ENCODE results near the gene HCAR2.
"Not testable (repeated sequence)": the region's sequence is repeated elsewhere in the genome, so short reads cannot be mapped to it uniquely, and the experiment has no call there.

Gene HCAR2

GRCh38 chr12:122702890-122703611, at the start of gene HCAR2:
TSS of gene HCAR2 (minus strand) at chr12:122703357. CDS start at chr12:122703283, 74 bp downstream.
- H3K4me3 ChIP-seq (replicated peaks in 1 of 2; ENCODE audit: low read depth in 2 of 2, low read length in 2 of 2), result not testable (repeated sequence)
- peak in 1 of 2 donors; percentile 61 for DNase-seq (ENCODE audit: low read depth in 2 of 2)

- TF ChIP-seq, protein P1, sequence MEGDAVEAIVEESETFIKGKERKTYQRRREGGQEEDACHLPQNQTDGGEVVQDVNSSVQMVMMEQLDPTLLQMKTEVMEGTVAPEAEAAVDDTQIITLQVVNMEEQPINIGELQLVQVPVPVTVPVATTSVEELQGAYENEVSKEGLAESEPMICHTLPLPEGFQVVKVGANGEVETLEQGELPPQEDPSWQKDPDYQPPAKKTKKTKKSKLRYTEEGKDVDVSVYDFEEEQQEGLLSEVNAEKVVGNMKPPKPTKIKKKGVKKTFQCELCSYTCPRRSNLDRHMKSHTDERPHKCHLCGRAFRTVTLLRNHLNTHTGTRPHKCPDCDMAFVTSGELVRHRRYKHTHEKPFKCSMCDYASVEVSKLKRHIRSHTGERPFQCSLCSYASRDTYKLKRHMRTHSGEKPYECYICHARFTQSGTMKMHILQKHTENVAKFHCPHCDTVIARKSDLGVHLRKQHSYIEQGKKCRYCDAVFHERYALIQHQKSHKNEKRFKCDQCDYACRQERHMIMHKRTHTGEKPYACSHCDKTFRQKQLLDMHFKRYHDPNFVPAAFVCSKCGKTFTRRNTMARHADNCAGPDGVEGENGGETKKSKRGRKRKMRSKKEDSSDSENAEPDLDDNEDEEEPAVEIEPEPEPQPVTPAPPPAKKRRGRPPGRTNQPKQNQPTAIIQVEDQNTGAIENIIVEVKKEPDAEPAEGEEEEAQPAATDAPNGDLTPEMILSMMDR (IDR thresholded peaks at IDR 0.05; ENCODE audit: low read depth, low read length), result peak; percentile 81
- DNase-seq (ENCODE audit: low read depth in 2 of 2), result peak; percentile 97 to 99
- H3K4me3 ChIP-seq (replicated peaks in 1 of 2; ENCODE audit: low read depth in 2 of 2, low read length in 2 of 2), result peak within 1 kb of the TSS; percentile 88 to 93
These were observed 49.5 kb upstream of the HCAR2 start, which contains the start of gene DENR for GRCh38 chr12:122752464-122753318. TSS of gene DENR (plus strand) at chr12:122752824. CDS start at chr12:122753702, 878 bp downstream.

DNA sequence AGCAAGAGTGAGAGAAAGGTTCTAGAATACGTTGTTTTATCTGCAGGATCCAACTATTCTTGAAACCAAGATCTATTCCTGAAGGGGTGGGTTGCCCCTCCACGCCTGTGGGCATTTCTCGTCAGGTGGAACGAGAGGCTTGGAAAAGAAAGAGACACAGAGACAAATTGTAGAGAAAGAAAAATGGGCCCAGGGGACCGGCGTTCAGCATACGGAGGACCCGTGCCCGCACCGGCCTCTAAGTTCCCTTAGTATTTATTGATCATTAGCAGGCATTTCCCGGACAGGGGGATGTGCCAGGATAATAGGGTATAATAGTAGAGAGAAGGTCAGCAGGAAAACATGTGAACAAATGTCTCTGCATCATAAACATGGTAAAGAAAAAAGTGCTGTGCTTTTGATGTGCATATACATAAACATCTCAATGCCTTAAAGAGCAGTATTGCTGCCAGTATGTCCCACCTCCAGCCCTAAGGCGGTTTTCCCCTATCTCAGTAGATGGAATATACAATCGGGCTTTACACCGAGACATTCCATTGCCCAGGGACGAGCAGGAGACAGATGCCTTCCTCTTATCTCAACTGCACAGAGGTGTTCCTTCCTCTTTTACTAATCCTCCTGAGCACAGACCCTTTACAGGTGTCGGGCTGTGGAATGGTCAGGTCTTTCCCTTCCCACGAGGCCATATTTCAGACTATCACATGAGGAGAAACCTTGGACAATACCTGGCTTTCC, 47.8 kb upstream of the HCAR2 start:
- not testable (repeated sequence) for DNase-seq (ENCODE audit: low read depth in 2 of 2); H3K4me3 ChIP-seq (replicated peaks in 1 of 2; ENCODE audit: low read depth in 2 of 2, low read length in 2 of 2)

DNA sequence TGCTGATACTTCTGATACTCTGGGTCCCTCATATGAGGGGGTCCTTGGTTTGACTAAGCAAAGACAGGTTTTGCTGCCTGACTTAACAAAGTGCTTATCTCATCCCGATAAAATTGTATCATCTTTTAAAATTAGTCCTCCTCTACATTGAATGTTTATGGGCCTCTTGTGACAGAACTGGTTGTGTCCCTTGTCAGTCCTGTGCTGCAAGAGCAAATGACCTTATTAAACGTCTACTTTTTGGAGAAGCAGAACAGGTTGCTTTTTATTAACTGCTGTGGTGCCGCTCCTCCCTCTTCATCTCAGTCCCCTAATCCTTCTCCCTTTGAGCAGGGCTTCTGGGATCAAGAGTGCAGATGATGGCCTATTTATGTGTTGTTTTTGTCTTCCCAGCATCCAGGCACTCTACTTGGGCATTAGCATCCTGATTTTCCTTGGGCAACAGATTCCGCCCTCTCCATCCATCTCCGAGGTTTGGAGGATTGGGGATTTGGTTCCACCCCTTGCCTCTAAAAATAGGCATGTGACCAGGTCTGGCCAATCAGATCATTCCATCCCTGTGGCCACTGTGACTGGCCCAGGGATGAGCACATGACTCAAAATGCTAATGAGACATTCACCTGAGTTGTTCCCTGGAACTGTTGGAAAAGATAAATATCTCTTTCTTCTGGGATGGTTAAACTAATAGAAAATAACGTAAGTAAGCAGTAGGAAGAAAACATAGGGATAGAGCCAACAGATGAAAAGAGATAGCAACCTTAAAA, 46.6 kb upstream of the HCAR2 start:
- DNase-seq (ENCODE audit: low read depth in 2 of 2), result peak in 1 of 2 donors; percentile 9
- TF ChIP-seq, protein P1 (IDR thresholded peaks at IDR 0.05; ENCODE audit: low read depth, low read length), result no peak

GRCh38 chr12:122747224-122748135, 44.3 kb upstream of the HCAR2 start:
- TF ChIP-seq, protein P1 (IDR thresholded peaks at IDR 0.05; ENCODE audit: low read depth, low read length), result no peak
- DNase-seq (ENCODE audit: low read depth in 2 of 2), result no peak
- no peak overlapping the region for H3K4me3 ChIP-seq (replicated peaks in 1 of 2; ENCODE audit: low read depth in 2 of 2, low read length in 2 of 2)

More for the DNA sequence above, 46.6 kb upstream of the HCAR2 start:
- no peak overlapping the region for H3K4me3 ChIP-seq (replicated peaks in 1 of 2; ENCODE audit: low read depth in 2 of 2, low read length in 2 of 2)

- no peak overlapping the region for H3K4me3 ChIP-seq (replicated peaks in 1 of 2; ENCODE audit: low read depth in 2 of 2, low read length in 2 of 2)
- DNase-seq (ENCODE audit: low read depth in 2 of 2), result no peak
- TF ChIP-seq, protein P1 (IDR thresholded peaks at IDR 0.05; ENCODE audit: low read depth, low read length), result no peak
These were observed 40.9 kb upstream of the HCAR2 start for GRCh38 chr12:122743895-122744525.
